GM12865 (cell line): ENCODE data around the gene SLITRK2.

Experiments
- DNase-seq: peaks from one replicate; pipeline ENCODE4 v3.0.0; 2010; ENCODE audit warnings: low read depth
- H3K4me3 ChIP-seq: 2 replicates; pipeline ENCODE4 v1.5.1; 2011; ENCODE audit warnings: mild to moderate bottlenecking, low read depth, low read length, control low read depth
- TF ChIP-seq, protein P1 (sequence below): IDR thresholded peaks from 2 replicates; pipeline ENCODE4 v1.5.1; 2011; ENCODE audit warnings: low read length, control low read depth, low read depth, inconsistent platforms; ENCODE audit not compliant: insufficient read depth; ENCODE audit errors: missing control alignments

SLITRK2 gene

GRCh38 chrX:145817331-145818185 lies at the start of gene SLITRK2:
Gene SLITRK2 (plus strand): TSS chrX:145817829. CDS start chrX:145822426, 4,597 bp downstream.
- DNase-seq = no peak
- no peak within 1 kb of the TSS for H3K4me3 ChIP-seq
- TF ChIP-seq, protein P1, sequence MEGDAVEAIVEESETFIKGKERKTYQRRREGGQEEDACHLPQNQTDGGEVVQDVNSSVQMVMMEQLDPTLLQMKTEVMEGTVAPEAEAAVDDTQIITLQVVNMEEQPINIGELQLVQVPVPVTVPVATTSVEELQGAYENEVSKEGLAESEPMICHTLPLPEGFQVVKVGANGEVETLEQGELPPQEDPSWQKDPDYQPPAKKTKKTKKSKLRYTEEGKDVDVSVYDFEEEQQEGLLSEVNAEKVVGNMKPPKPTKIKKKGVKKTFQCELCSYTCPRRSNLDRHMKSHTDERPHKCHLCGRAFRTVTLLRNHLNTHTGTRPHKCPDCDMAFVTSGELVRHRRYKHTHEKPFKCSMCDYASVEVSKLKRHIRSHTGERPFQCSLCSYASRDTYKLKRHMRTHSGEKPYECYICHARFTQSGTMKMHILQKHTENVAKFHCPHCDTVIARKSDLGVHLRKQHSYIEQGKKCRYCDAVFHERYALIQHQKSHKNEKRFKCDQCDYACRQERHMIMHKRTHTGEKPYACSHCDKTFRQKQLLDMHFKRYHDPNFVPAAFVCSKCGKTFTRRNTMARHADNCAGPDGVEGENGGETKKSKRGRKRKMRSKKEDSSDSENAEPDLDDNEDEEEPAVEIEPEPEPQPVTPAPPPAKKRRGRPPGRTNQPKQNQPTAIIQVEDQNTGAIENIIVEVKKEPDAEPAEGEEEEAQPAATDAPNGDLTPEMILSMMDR = no peak

DNA sequence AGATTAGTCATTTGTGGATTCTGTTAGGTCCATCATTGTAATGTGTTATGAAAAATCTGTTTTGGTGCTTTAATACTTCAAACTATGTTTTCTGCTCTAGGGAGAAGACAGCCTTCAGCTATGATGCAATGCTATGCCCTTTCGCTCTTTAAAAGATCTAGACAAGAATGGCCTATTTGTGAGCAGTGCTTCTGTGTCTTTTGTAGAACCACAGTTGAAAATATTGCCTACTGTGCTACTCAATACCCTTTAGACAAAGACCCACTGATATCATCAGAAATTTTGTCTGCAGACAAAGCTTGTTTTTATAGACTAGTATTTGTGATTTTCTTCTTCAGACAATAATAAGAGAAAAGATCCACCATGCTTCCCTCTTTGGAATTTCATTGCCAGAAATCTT lies 44.6 kb upstream of the SLITRK2 start:
- H3K4me3 ChIP-seq = no peak overlapping the region
- no peak for DNase-seq
- TF ChIP-seq, protein P1 = no peak

- no peak overlapping the region for H3K4me3 ChIP-seq
- DNase-seq = no peak
- TF ChIP-seq, protein P1 = no peak
These were observed 25.3 kb upstream of the SLITRK2 start for GRCh38 chrX:145792281-145792680.

DNA sequence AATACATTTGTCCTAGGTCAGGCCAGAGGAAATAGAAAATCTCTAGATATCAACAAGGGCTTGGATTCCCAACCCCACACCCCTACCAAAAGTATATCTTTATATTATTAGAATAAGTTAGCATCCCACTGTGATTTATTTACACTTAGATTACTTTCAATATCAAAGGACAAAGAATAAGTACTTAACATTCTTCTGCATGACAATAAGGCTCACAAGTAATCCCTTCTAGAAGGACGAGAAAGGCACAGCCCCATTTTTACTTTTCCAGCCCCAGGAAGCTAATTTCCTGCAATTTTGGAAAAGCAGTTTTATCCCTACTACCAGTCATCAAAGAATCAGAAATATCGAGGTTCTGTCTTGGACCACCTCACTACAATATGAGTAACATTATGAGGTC lies 14.1 kb upstream of the SLITRK2 start:
- TF ChIP-seq, protein P1 = no peak
- no peak overlapping the region for H3K4me3 ChIP-seq
- DNase-seq = no peak

- DNase-seq = no peak
- no peak overlapping the region for H3K4me3 ChIP-seq
- TF ChIP-seq, protein P1 = no peak
These were observed 4.5 kb upstream of the SLITRK2 start for GRCh38 chrX:145813081-145813480.

GRCh38 chrX:145816601-145817315 lies 871 bp upstream of the SLITRK2 start:
- H3K4me3 ChIP-seq = no peak overlapping the region
- TF ChIP-seq, protein P1 = no peak

More at GRCh38 chrX:145816601-145817315, 871 bp upstream of the SLITRK2 start:
- DNase-seq = no peak
